GM12873 (cell line): ENCODE data around the gene NUDCD2.

Experiments
- CTCF ChIP-seq: IDR thresholded peaks from 2 replicates; pipeline ENCODE4 v1.5.1; 2012; ENCODE audit warnings: low read depth, mild to moderate bottlenecking, moderate library complexity, low read length, control low read depth; ENCODE audit not compliant: insufficient read depth; ENCODE audit errors: missing control alignments

Gene NUDCD2

GRCh38 chr5:163399923-163400322, 60.0 kb downstream of the NUDCD2 start:
- TF ChIP-seq CTCF, result no peak

- TF ChIP-seq CTCF, result no peak
These were observed 62.5 kb downstream of the NUDCD2 start for GRCh38 chr5:163397354-163397753.
